HG03139 (cell line): ENCODE data around the gene ALDH2.
"Not testable (repeated sequence)": the region's sequence is repeated elsewhere in the genome, so short reads cannot be mapped to it uniquely, and the experiment has no call there.

Source experiments
- ATAC-seq: cut with Tn5 transposase; IDR thresholded peaks from one replicate; pipeline ENCODE4 v1.9.1; 2021; ENCODE audit not compliant: unreplicated experiment

The ALDH2 gene

GRCh38 chr12:111785651-111786050 lies 18.9 kb downstream of the ALDH2 start:
- ATAC-seq = no peak

- ATAC-seq = no peak
These were observed 21.5 kb downstream of the ALDH2 start for GRCh38 chr12:111788178-111788654.

GRCh38 chr12:111789779-111790178 lies 23.0 kb downstream of the ALDH2 start:
- ATAC-seq = no peak

GRCh38 chr12:111791507-111791906 lies 24.8 kb downstream of the ALDH2 start:
- ATAC-seq = no peak

GRCh38 chr12:111792155-111792855 lies 25.6 kb downstream of the ALDH2 start:
- ATAC-seq = no peak

GRCh38 chr12:111792856-111793235 lies 26.1 kb downstream of the ALDH2 start:
- ATAC-seq = no peak

GRCh38 chr12:111798182-111798581 lies 31.4 kb downstream of the ALDH2 start:
- no peak for ATAC-seq

GRCh38 chr12:111799758-111800157 lies 33.0 kb downstream of the ALDH2 start:
- ATAC-seq = no peak

GRCh38 chr12:111803038-111803626 lies 36.4 kb downstream of the ALDH2 start:
- ATAC-seq = no peak

- no peak for ATAC-seq
These were observed 37.1 kb downstream of the ALDH2 start for GRCh38 chr12:111803851-111804250.

- ATAC-seq = no peak
These were observed 39.6 kb downstream of the ALDH2 start for GRCh38 chr12:111806304-111806703.

- no peak for ATAC-seq
These were observed 40.5 kb downstream of the ALDH2 start for GRCh38 chr12:111807232-111807631.

- peak; percentile 77 for ATAC-seq
These were observed 46.4 kb downstream of the ALDH2 start for GRCh38 chr12:111812881-111813741.

- no peak for ATAC-seq
These were observed 49.4 kb downstream of the ALDH2 start for GRCh38 chr12:111816065-111816615.

- ATAC-seq = not testable (repeated sequence)
These were observed 50.2 kb downstream of the ALDH2 start for GRCh38 chr12:111816898-111817297.

GRCh38 chr12:111818340-111818739 lies 51.6 kb downstream of the ALDH2 start:
- ATAC-seq = no peak

GRCh38 chr12:111819191-111820158 lies 52.7 kb downstream of the ALDH2 start:
- no peak for ATAC-seq

- not testable (repeated sequence) for ATAC-seq
These were observed 54.1 kb downstream of the ALDH2 start for GRCh38 chr12:111820828-111821227.

- ATAC-seq = no peak
These were observed 56.2 kb downstream of the ALDH2 start for GRCh38 chr12:111822886-111823285.

GRCh38 chr12:111823891-111824290 lies 57.2 kb downstream of the ALDH2 start:
- no peak for ATAC-seq
